ENCODE measurements around the gene ZBTB22.
"Not testable (repeated sequence)": the region's sequence is repeated elsewhere in the genome, so short reads cannot be mapped to it uniquely, and the experiment has no call there.

DNA sequence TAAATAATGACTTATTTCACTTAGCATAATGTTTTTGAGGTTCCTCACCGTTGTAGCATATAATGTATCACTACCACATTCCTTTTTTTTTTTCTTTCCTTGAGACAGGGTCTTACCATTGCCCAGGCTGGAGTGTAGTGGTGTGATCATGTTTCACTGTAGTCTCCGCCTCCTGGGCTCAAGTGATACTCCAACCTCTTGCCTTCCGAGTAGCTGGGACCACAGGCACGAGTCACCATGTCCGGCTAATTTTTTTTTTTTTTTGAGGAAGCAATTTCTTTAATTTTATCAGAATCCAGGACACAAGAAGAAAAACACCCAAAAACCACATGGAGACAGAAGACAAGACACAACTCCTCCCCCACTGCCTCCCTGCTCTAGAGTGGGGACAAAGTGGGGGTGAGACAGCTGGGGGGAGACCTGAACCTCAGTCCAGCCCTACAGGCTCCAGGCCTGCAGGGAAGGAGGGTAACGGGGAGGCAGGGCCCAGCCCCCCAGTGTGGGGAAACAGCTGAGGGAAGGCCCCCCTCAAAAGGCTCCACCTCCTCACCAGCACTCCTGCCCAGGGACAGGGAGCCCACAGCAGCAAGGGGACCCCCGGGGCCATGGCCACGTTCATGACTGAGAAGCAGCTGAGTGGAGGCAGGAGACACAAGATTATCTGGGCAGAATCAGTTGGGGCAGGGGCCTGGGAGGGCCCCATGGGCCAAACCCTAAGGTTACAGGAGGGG, 47.1 kb upstream of the ZBTB22 start:
- not testable (repeated sequence) for TF ChIP-seq CTCF, POLR2A, POLR2AphosphoS5 (IDR thresholded peaks at IDR 0.05)

All from prostate gland (tissue), 2 donors.